ENCODE data around the gene UBAP2L. TPM values are rescaled to one million over a fixed set of nuclear protein-coding genes. Genes with fewer than 3 reads are reported as not detected.

The UBAP2L gene
- total and polyA plus RNA-seq, 9 of the 15 experiments (the other 6 are each of a cell fraction or from before 2014, with no cell fraction given) = 75.0 to 245 (median 119) TPM

DNA sequence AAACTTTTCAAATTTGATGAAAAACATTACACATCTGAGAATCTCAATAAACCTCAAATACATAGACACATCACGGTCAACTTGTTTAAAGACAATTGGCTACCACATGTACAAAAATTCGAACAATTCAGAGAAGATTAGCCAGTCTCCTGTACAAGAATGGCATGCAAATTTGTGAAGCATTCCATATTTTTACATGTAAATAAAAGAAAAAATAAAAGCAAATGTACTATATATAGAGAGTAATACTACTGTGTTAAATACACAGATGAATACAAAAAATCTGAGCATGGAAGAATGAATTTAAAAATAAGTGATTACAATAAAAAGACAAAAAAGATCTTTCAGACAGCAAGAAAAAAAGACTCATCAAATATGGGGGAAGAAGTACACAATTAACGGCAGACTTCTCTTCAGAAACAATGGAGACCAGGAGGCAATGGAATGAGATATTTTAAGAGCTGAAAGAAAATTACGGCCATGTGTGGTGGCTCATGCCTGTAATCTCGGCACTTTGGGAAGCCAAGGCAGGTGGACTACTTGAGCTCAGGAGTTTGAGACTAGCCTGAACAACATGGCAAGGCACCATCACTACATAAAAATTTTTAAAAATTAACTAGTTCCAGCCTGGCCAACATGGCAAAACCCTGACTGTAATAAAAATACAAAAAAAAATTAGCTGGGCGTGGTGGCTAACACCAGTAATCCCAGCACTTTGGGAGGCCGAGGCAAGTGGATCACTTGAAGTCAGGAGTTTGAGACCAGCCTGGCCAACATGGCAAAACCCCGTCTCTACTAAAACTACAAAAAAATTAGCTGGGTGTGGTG is 74.9 kb downstream of the UBAP2L start (continued):
- TF ChIP-seq TAF1 (IDR thresholded peaks at IDR 0.05; ENCODE audit: control insufficient read depth, extremely low read depth, insufficient read depth, low read length, severe bottlenecking) (no peak), GTF2E2 (tag; IDR thresholded peaks at IDR 0.05) (no peak), ZNF175 (CRISPR knock-in tag; IDR thresholded peaks at IDR 0.05; ENCODE audit: low read depth) (no peak), CREM (IDR thresholded peaks at IDR 0.05; ENCODE audit: low read depth) (no peak), NFIC (IDR thresholded peaks at IDR 0.05) (peak; percentile 16; the same call in 1 of the 2 replicates), ZNF174 (CRISPR knock-in tag; IDR thresholded peaks at IDR 0.05) (no peak), KLF10 (CRISPR knock-in tag; IDR thresholded peaks at IDR 0.05) (no peak), NCOA1 (IDR thresholded peaks at IDR 0.05; ENCODE audit: low read depth) (0 out of 2 replicates have a peak, but pooled peaks have one; percentile 32), MTA3 (IDR thresholded peaks at IDR 0.05; ENCODE audit: borderline replicate concordance) (0 out of 2 replicates have a peak, but pooled peaks have one; percentile 42), LCOR (CRISPR knock-in tag; IDR thresholded peaks at IDR 0.05) (no peak), DACH1 (IDR thresholded peaks at IDR 0.05; ENCODE audit: partially characterized antibody) (no peak), HNRNPL (IDR thresholded peaks at IDR 0.05; ENCODE audit: low read depth, low read length) (no peak), ZFP36 (IDR thresholded peaks at IDR 0.05; ENCODE audit: low read depth, low read length, partially characterized antibody) (no peak), THRAP3 (IDR thresholded peaks at IDR 0.05; ENCODE audit: borderline replicate concordance) (0 out of 2 replicates have a peak, but pooled peaks have one; percentile 28), HNRNPH1 (optimal IDR thresholded peaks at IDR 0.05; ENCODE audit: low read depth, low read length) (no peak), RBBP5 (IDR thresholded peaks at IDR 0.05; ENCODE audit: borderline replicate concordance, insufficient read depth, low read length, poor library complexity, severe bottlenecking) (no peak)
- TF ChIP-seq, protein P1, sequence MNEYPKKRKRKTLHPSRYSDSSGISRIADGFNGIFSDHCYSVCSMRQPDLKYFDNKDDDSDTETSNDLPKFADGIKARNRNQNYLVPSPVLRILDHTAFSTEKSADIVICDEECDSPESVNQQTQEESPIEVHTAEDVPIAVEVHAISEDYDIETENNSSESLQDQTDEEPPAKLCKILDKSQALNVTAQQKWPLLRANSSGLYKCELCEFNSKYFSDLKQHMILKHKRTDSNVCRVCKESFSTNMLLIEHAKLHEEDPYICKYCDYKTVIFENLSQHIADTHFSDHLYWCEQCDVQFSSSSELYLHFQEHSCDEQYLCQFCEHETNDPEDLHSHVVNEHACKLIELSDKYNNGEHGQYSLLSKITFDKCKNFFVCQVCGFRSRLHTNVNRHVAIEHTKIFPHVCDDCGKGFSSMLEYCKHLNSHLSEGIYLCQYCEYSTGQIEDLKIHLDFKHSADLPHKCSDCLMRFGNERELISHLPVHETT (CRISPR knock-in tag; conservative IDR thresholded peaks at IDR 0.05 in 1 of 2, IDR thresholded peaks at IDR 0.05 in 1 of 2) = no peak
- TF ChIP-seq, protein P2, sequence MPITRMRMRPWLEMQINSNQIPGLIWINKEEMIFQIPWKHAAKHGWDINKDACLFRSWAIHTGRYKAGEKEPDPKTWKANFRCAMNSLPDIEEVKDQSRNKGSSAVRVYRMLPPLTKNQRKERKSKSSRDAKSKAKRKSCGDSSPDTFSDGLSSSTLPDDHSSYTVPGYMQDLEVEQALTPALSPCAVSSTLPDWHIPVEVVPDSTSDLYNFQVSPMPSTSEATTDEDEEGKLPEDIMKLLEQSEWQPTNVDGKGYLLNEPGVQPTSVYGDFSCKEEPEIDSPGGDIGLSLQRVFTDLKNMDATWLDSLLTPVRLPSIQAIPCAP (CRISPR knock-in tag; IDR thresholded peaks at IDR 0.05; ENCODE audit: borderline replicate concordance) = no peak
- TF ChIP-seq, protein P3, sequence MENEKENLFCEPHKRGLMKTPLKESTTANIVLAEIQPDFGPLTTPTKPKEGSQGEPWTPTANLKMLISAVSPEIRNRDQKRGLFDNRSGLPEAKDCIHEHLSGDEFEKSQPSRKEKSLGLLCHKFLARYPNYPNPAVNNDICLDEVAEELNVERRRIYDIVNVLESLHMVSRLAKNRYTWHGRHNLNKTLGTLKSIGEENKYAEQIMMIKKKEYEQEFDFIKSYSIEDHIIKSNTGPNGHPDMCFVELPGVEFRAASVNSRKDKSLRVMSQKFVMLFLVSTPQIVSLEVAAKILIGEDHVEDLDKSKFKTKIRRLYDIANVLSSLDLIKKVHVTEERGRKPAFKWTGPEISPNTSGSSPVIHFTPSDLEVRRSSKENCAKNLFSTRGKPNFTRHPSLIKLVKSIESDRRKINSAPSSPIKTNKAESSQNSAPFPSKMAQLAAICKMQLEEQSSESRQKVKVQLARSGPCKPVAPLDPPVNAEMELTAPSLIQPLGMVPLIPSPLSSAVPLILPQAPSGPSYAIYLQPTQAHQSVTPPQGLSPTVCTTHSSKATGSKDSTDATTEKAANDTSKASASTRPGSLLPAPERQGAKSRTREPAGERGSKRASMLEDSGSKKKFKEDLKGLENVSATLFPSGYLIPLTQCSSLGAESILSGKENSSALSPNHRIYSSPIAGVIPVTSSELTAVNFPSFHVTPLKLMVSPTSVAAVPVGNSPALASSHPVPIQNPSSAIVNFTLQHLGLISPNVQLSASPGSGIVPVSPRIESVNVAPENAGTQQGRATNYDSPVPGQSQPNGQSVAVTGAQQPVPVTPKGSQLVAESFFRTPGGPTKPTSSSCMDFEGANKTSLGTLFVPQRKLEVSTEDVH (IDR thresholded peaks at IDR 0.05; ENCODE audit: low read depth, partially characterized antibody) = peak; percentile 49
- TF ChIP-seq, protein P4, sequence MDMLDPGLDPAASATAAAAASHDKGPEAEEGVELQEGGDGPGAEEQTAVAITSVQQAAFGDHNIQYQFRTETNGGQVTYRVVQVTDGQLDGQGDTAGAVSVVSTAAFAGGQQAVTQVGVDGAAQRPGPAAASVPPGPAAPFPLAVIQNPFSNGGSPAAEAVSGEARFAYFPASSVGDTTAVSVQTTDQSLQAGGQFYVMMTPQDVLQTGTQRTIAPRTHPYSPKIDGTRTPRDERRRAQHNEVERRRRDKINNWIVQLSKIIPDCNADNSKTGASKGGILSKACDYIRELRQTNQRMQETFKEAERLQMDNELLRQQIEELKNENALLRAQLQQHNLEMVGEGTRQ (CRISPR knock-in tag; IDR thresholded peaks at IDR 0.05) = no peak
